HG02763 (cell line): ENCODE data around the gene STAB1.

ENCODE experiments used
- ATAC-seq: cut with Tn5 transposase; IDR thresholded peaks from one replicate; pipeline ENCODE4 v1.9.1; 2021; ENCODE audit warnings: mild to moderate bottlenecking, moderate library complexity; ENCODE audit not compliant: unreplicated experiment

Gene STAB1

DNA sequence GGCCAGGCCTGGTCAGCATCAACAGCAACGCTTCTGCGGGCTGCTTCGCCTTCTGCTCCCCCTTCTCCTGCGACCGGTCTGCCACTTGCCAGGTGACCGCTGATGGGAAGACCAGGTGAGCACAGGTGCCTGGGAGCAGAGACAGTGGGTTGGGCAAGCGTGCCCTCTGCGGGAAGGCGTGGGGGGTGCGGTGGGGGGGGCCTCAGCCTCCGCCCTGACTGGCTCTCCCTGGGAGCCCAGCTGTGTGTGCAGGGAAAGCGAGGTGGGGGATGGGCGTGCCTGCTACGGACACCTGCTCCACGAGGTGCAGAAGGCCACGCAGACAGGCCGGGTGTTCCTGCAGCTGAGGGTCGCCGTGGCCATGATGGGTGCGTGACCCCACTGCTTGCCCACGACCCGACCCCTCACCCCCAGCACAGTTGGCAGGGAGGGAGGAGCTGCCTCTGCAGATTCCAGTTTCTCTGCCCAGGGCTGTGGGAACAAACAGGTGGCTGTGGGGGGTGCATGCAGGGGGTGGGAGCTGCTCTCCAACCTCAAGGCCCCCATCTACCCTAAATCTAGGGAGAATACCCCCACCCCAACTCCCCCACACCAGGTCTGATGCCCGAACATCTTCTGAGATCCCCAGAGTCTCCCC, 8.8 kb downstream of the STAB1 start:
- ATAC-seq, result no peak

DNA sequence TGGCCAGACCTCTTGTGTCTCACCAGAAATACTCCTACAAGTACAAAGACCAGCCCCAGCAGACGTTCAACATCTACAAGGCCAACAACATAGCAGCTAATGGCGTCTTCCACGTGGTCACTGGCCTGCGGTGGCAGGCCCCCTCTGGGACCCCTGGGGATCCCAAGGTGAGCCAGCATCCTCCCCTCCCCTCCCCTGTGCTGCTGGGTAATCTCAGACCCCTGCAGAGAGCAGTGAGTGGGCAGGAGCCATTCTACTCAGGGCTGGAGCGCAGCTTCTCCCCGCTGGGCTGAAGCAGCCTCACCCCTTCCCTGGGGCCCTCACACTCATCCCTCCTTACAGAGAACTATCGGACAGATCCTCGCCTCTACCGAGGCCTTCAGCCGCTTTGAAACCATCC, 9.8 kb downstream of the STAB1 start:
- no peak for ATAC-seq

DNA sequence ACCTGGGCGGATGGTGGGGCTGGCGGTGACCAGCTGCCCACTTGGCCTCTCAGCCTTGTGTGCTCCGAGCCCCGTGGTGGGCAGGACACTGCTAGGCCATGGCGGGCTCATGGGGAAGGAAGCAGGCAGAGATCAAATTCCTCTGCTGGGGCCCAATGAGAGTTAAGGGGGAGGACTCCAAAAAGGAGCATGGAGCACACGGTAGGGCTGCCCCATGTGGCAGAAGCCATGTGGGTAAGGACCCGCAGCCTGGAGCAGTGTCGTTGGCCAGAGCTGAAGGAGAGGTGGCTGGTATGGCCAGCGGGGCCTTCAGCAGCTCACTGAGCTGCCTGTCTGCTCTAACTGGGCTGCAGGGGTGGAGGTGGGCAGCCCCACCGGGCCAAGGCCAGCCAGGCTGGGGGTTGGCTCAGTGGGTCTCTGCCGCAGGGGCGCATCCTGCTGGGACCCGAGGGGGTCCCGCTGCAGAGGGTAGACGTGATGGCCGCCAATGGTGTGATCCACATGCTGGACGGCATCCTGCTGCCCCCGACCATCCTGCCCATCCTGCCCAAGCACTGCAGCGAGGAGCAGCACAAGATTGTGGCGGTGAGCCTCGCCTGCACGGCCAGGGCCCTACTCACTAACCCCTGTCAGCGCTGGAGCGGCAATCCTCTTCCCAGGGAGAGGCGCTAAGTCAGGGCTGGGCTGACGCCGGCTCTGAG, 11.3 kb downstream of the STAB1 start:
- no peak for ATAC-seq

DNA sequence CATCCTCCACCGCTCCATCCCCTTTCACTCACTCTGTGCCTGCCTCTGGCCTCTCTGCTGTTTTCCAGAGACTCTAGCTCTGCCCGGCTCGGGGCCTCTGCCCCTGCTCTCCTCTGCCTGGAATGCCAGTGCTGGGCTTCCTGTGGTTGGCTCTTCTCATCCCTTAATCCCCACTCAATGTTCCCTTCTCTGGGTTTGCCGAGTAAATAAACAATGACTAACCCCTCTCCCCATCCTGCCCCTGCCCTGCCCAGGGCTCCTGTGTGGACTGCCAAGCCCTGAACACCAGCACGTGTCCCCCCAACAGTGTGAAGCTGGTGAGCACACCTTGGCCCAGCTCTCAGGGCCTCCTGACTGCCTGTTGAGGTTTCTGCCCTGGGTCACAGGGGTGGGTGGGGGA, 12.2 kb downstream of the STAB1 start:
- ATAC-seq, result no peak

DNA sequence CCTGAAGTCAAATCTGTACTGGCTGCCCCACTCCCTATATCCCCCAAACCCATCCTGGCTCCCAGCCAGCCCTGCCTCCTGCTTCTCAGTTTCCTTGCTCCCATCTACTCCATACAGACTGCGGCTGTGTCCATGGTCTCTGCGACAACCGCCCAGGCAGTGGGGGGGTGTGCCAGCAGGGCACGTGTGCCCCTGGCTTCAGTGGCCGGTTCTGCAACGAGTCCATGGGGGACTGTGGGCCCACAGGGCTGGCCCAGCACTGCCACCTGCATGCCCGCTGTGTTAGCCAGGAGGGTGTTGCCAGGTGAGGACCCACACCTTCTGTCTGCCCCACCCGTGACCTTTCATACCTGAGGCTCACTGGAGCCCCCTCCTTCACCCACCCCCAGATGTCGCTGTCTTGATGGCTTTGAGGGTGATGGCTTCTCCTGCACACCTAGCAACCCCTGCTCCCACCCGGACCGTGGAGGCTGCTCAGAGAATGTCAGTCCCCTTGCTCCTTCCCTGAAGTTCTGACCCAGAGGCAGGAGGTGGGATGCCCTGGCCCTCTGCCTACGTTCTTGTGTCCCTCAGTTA, 14.7 kb downstream of the STAB1 start:
- ATAC-seq, result no peak

DNA sequence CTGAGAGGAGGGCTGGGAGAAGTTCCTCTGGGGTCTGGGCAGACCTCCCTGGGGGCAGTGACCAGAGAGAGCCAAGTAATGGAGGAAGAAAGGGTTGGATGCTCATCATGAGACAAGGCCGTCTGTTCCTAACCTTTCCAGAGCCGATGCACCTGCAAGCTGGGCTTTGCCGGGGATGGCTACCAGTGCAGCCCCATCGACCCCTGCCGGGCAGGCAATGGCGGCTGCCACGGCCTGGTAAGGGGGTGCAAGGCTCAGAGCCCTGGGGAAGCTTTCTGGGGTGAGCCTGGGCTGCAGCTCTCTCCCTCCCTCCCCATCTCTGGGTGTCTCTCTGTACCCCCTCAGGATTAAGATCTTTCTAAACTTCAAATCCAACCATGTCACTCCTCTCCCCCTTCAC, 16.4 kb downstream of the STAB1 start:
- ATAC-seq, result no peak

DNA sequence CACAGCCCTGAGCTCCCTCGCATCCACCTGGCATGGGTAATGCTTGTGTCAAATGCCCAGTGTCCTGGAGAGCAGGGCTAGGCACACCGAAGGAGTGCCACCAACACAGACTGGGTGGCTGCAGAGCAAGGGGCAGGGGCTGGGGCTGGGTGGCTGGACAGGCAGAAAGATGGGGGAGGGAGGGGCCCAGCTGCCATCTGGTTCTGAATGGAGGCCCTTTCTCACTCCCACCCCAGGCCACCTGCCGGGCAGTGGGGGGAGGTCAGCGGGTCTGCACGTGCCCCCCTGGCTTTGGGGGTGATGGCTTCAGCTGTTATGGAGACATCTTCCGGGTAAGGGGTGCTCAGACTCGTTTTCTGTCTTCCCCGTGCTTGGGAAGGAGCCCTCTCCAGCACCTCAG, 17.0 kb downstream of the STAB1 start:
- no peak for ATAC-seq

DNA sequence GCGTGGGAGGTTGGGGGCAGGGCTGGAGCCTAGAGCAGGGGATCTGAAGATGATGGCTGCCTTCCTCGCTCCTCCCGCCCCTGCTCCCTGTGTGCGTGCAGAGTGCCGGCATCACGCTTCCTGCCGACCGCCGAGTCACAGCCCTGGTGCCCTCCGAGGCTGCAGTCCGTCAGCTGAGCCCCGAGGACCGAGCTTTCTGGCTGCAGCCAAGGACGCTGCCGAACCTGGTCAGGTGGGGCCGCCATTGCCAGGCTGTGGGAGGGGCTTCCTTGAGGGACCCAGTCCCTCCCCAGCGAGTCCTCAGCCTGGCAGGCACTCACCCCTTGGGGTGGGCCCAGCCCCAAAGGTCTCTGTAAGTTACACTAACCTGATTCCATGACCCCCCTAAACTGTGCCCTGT, 17.6 kb downstream of the STAB1 start:
- ATAC-seq, result no peak

DNA sequence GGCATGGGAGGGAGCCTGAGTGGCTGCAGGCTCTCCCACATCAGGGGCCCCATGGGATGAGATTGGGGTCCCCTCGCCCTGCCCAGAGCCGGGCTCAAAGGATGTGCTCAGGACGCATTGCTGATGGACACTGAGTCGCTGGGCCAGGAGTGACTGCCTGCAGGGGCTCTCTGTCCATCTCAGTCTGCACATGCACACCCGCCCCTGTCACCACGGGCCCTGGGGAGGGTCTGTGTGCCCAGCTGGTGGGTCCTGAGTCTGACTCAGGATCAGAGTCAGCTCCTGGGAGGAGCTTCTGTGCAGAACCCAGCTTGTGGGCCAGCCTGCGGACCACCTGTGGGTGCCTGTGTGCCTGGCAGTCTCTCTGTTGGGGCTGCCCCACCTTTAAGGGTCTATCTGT, 18.1 kb downstream of the STAB1 start:
- ATAC-seq, result no peak

DNA sequence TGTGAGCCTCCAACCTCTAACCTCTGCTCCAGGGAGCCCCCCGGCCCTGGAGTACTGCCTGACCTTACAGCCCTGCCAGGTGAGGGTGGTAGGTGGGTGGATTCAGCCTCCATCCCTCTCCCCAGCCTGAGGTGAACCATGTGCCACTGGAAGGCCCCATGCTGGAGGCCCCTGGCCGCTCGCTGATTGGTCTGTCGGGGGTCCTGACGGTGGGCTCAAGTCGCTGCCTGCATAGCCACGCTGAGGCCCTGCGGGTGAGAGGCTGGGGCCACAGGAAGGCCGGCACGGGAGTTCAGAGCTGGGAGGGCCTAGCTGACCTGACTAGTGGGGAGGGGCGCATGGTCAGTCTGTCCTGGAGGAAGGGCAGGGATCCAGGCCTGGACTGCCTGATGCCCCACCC, 19.4 kb downstream of the STAB1 start:
- ATAC-seq, result no peak

DNA sequence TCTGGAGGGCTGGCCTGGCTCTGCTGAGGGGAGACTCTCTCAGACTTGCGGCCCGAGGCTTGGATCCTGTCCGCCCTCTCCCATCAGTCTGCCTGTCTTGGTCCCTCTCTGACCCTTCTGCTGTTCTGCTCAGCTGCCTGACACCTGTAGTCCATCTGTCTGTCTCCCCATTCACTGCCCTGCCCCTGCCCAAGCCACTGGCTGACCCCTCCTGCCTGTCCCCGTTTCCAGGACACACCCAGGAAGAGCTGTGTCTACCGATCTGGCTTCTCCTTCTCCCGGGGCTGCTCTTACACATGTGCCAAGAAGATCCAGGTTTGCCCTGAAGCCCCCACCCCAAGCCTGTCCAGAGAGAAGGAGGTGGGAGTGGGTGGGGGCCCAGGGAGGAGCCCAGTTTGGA, 20.1 kb downstream of the STAB1 start:
- no peak for ATAC-seq

DNA sequence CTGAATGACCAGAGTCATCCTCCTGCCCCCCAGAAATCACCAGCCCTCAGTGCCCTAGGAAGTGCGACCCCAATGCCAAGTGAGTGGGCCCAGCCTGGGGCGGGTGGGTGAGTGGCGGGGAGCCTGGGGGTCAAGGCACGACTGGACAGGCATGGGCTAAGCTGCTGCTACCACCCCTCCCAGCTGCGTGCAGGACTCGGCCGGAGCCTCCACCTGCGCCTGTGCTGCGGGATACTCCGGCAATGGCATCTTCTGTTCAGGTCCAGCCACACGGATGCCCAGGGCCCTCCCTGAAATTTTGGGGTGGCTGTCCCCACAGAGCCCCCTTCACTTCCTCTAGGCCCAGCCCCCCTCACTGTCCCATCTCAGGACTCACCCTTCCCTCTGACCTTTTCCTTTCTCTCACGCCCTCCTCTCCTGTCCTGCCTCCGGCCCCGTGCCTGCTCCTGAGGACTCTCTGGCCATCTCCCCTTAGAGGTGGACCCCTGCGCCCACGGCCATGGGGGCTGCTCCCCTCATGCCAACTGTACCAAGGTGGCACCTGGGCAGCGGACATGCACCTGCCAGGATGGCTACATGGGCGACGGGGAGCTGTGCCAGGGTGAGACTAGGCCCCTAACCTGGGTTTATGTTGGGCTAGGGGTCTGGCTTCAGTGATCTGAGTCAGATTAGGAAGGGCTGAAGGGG, 21.5 kb downstream of the STAB1 start:
- ATAC-seq, result no peak

DNA sequence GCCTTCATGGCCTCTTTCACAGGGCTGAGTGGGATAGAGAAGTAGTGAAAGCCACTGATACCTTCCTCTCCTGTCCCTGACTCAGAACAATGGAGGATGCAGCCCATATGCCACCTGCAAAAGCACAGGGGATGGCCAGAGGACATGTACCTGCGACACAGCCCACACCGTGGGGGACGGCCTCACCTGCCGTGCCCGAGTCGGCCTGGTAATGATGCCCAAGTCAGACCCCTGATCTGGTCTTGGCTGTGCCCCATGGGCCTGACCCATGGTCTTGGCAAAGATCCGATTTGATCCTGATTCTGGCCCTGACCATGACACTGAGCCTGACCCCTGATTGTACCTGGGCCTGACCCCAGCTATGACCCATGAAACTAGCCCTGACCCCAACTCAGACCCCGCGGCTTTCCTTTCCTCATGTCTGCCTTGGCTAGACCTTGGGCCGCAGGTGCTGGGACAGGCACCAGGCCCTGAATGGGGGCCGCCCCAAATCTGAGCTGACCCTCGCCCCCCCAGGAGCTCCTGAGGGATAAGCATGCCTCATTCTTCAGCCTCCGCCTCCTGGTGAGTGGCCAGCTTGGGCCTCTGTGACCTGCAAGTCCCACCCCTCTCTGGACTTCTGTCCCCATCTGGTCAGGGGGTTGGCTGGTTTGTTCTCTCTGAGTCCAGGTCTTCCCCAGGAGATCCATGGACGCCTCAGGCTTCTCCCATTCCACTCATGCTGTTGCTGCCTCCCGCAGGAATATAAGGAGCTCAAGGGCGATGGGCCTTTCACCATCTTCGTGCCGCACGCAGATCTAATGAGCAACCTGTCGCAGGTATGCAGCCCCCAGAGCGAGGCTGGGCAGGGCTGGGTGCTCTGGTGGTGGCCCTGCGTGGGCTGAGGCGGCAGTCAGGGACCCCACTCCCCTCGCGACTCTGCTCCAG, 22.9 kb downstream of the STAB1 start:
- no peak for ATAC-seq

DNA sequence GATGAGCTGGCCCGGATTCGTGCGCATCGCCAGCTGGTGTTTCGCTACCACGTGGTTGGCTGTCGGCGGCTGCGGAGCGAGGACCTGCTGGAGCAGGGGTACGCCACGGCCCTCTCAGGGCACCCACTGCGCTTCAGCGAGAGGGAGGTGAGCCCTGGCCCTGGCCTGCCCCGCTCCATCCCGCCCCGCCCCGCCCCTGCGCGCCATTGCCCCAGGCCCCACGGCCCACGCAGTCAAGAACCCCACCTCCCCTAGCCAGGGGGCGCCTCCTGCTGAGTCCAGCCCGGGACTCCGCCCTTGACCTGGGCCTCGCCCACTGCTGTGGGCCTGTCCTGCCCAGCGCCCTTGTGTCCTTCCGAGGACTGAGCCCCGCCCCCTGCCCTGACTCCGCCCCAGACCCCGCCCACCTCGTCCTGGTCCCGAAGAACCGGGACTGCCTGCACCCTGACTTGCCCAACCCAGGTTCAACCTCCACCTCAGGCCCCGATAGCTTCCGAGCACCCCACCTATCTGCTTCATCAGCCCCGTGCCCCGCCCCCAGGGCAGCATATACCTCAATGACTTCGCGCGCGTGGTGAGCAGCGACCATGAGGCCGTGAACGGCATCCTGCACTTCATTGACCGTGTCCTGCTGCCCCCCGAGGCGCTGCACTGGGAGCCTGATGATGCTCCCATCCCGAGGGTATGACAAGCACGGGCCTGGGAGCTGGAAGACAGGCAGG, 23.7 kb downstream of the STAB1 start:
- no peak for ATAC-seq

DNA sequence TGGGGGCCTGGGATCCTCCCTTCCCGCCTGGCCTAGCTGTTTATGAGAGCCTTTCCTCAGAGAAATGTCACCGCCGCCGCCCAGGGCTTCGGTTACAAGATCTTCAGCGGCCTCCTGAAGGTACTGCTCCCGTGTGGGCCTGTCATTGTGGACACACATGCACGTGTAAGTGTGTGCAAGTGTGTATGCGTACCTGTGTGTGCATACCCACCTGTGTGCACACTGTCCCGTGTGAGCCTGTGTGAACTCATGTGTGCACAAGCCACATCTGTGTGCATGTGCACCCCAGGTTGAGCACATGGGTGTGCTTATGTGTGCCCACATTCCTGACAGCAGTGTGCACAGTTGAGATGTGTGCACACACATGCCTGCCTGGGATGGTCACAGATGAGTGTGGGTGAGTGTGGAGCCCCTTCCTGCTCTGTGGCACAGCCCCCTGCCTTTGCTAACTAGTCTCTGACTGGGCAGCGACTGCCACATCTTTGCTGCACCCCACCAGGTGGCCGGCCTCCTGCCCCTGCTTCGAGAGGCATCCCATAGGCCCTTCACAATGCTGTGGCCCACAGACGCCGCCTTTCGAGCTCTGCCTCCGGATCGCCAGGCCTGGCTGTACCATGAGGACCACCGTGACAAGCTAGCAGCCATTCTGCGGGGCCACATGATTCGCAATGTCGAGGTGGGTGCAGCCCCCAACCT, 24.5 kb downstream of the STAB1 start:
- no peak for ATAC-seq

DNA sequence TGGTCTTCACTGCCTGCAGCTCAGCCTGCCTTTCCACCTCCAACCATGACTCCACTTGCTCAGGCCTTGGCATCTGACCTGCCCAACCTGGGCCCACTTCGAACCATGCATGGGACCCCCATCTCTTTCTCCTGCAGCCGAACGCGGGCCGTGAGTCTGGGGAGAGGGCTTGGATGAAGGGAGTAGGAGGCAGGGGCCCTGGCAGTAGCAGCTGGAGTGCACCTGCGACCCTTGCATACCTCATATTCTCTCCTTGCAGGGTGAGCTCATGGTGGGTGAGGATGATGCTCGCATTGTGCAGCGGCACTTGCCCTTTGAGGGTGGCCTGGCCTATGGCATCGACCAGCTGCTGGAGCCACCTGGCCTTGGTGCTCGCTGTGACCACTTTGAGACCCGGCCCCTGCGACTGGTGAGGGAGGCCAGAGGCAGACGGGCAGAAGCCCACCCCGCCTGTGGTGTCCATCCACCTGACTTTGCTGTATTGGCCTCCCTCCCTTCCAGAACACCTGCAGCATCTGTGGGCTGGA, 25.1 kb downstream of the STAB1 start:
- ATAC-seq, result no peak

DNA sequence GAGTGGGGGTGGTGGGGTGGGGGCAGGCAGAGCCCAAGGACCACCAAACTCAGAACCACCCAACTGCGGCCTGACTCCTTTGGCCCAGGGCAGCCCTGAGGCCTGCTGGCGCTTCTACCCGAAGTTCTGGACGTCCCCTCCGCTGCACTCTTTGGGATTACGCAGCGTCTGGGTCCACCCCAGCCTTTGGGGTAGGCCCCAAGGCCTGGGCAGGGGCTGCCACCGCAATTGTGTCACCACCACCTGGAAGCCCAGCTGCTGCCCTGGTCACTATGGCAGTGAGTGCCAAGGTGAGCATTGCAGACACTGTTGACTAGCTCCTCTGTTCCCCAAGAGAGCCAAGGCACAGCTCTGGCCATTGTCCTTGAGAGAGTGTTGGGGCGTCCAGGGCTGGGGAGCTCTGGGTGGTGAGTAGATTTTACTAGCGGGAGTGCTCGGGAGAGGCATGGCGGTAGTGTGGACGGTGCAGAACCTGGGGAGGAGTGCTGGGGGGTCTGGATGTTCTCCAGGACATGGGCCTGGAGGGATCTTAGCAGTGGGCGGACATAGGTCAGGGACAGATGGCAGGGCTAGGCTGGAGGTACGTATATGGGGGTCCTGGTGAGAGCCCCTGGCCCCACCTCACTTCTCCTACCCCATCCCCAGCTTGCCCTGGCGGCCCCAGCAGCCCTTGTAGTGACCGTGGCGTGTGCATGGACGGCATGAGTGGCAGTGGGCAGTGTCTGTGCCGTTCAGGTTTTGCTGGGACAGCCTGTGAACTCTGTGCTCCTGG, 25.8 kb downstream of the STAB1 start:
- no peak for ATAC-seq

DNA sequence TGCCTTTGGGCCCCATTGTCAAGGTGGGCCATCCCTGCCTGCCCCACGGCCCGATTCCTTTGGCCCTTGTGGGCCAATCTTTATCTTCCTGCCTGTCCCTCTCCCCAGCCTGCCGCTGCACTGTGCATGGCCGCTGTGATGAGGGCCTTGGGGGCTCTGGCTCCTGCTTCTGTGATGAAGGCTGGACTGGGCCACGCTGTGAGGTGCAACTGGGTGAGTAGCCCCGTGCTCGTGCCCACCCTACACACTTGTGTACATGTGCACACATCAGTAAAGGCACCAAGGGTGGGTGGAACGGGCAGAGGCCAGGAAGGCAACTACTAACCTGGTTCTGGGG, 26.3 kb downstream of the STAB1 start:
- no peak for ATAC-seq
